ENCODE measurements around the gene SEMA3A. TPM values are rescaled to one million over a fixed set of nuclear protein-coding genes. Genes with fewer than 3 reads are reported as not detected.

SEMA3A gene
- total and polyA plus RNA-seq, 3 donors from 2014 or later, result 1.4 to 3.9 (median 2.0) TPM

DNA sequence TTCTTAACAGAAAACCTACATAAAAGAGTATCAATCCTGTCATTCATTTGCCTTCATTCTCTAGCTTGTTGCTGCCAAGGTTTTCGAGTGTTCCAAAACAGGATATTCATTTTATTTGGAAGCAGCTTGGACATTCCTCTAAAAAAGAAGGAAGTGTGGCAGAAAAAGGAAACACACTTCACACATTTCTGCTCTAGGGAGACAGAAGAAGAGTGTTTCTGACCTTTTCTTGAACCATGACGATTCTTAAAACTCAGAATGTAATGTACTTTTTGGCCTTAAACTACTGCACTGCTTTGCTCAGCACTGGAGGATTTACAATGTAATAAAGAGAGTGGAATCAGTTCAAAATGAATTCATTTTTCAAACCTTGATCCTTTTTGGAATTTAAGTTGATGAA lies 81.3 kb downstream of the SEMA3A start:
- Histone ChIP-seq H3K27ac (no peak overlapping the region), H3K4me1 (no peaks in the 10 kb centered on the region), H3K9me3 (no peaks in the 10 kb centered on the region), H3K36me3 (ENCODE audit: low read depth, missing control alignments) (no peaks in the 10 kb centered on the region), H3K27me3 (no peaks in the 10 kb centered on the region), H3K4me3 (no peak overlapping the region)
- no peak for DNase-seq
- intact Hi-C loops (cut with DNase I; ENCODE audit: low total_unique reads), result no loop called here
- TF ChIP-seq, protein P1, sequence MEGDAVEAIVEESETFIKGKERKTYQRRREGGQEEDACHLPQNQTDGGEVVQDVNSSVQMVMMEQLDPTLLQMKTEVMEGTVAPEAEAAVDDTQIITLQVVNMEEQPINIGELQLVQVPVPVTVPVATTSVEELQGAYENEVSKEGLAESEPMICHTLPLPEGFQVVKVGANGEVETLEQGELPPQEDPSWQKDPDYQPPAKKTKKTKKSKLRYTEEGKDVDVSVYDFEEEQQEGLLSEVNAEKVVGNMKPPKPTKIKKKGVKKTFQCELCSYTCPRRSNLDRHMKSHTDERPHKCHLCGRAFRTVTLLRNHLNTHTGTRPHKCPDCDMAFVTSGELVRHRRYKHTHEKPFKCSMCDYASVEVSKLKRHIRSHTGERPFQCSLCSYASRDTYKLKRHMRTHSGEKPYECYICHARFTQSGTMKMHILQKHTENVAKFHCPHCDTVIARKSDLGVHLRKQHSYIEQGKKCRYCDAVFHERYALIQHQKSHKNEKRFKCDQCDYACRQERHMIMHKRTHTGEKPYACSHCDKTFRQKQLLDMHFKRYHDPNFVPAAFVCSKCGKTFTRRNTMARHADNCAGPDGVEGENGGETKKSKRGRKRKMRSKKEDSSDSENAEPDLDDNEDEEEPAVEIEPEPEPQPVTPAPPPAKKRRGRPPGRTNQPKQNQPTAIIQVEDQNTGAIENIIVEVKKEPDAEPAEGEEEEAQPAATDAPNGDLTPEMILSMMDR (IDR thresholded peaks at IDR 0.05), result no peak
- no peak for TF ChIP-seq POLR2A (IDR thresholded peaks at IDR 0.05)
- 38 to 45% methylated on average over 2 of the region's 2 CpGs for WGBS, 2 donors

DNA sequence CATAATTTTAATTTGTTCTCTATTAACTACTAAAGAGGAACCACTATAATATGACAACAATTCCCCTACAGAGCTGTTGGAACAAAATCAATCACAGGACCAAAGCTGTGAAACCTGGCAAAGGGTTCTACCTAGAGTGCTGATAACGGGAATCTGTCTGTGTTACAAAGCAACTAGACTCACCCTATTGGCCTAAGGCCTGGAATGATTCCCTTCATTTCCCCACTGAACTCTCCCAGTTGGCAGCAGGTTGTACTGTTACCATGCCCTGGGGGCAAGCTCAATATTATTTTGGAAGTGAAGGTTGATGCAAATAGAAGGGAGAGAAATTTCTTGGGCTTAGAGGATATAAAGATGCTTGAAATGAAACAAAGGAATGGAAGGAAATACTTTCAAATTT lies 81.8 kb downstream of the SEMA3A start:
- intact Hi-C loops (cut with DNase I; ENCODE audit: low total_unique reads), result no loop called here
- WGBS, 2 donors, result 22 to 55% methylated on average over 1 of the region's 1 CpG
- Histone ChIP-seq H3K36me3 (ENCODE audit: low read depth, missing control alignments) (no peaks in the 10 kb centered on the region), H3K27me3 (no peaks in the 10 kb centered on the region), H3K9me3 (no peaks in the 10 kb centered on the region), H3K4me1 (no peaks in the 10 kb centered on the region), H3K27ac (no peak overlapping the region), H3K4me3 (no peak overlapping the region)
- no peak for TF ChIP-seq POLR2A (IDR thresholded peaks at IDR 0.05)
- TF ChIP-seq, protein P1 (IDR thresholded peaks at IDR 0.05), result no peak
- no peak for DNase-seq

DNA sequence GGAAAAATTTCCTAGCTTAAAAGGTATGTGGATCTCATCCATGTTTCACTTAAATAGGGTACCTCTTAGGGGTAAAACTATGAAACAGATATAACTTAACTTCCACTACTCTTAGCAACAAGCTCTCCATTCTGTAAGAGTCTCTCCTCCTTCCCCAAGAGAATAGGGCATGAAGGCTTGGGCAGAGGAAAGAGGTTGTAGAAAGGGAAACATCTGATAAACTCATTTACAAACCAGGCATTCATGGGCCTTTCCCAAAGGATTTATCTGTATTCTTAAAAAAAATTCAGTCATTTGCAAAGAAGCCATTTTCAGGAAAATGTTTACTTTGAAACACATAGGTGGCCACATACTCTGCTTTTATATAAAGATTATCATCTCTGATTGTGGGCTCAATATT lies 82.7 kb downstream of the SEMA3A start:
- Histone ChIP-seq H3K4me3 (no peak overlapping the region), H3K27ac (no peak overlapping the region)

GRCh38 chr7:84110400-84110799 lies 84.2 kb downstream of the SEMA3A start:
- WGBS, 2 donors, result 90 to 91% methylated on average over 3 of the region's 3 CpGs
- Histone ChIP-seq H3K4me3 (no peak overlapping the region), H3K9me3 (no peaks in the 10 kb centered on the region), H3K4me1 (no peaks in the 10 kb centered on the region), H3K36me3 (ENCODE audit: low read depth, missing control alignments) (no peaks in the 10 kb centered on the region), H3K27me3 (no peaks in the 10 kb centered on the region), H3K27ac (no peak overlapping the region)
- intact Hi-C loops (cut with DNase I; ENCODE audit: low total_unique reads), result no loop called here
- no peak for DNase-seq
- no peak for TF ChIP-seq POLR2A (IDR thresholded peaks at IDR 0.05)
- TF ChIP-seq, protein P1 (IDR thresholded peaks at IDR 0.05), result no peak

More for the DNA sequence above, 82.7 kb downstream of the SEMA3A start:
- H3K4me1 ChIP-seq, result no peaks in the 10 kb centered on the region
- H3K27me3 ChIP-seq, result no peaks in the 10 kb centered on the region
- DNase-seq, result no peak
- TF ChIP-seq, protein P1 (IDR thresholded peaks at IDR 0.05), result no peak
- no peak for TF ChIP-seq POLR2A (IDR thresholded peaks at IDR 0.05)
- intact Hi-C loops (cut with DNase I; ENCODE audit: low total_unique reads), result no loop called here
- H3K36me3 ChIP-seq (ENCODE audit: low read depth, missing control alignments), result no peaks in the 10 kb centered on the region
- no peaks in the 10 kb centered on the region for H3K9me3 ChIP-seq

DNA sequence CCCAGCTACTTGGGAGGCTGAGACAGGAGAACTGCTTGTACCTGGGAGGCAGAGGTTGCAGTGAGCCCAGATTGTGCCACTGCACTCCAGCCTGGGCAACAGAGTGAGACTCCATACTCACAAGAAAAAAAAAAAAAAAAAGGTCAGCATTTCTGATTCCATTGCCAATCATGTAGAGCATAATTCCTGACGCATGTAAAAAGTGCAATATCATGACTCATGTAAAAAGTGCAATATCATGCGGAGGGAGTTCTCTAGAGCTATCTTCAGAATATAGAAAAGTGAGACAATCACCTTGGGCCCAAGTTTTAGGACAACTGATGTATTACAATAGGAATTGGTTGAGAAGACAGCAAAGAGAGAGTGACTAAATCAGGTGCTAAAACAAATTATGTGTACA lies 85.8 kb downstream of the SEMA3A start:
- no peak overlapping the region for H3K27ac ChIP-seq
- H3K27me3 ChIP-seq, result no peaks in the 10 kb centered on the region
- no peaks in the 10 kb centered on the region for H3K9me3 ChIP-seq
- intact Hi-C loops (cut with DNase I; ENCODE audit: low total_unique reads), result no loop called here
- H3K4me1 ChIP-seq, result no peaks in the 10 kb centered on the region
- no peak overlapping the region for H3K4me3 ChIP-seq
- TF ChIP-seq, protein P1 (IDR thresholded peaks at IDR 0.05), result no peak
- TF ChIP-seq POLR2A (IDR thresholded peaks at IDR 0.05), result no peak
- H3K36me3 ChIP-seq (ENCODE audit: low read depth, missing control alignments), result no peaks in the 10 kb centered on the region
- 49 to 93% methylated on average over 2 of the region's 2 CpGs for WGBS, 2 donors
- DNase-seq, result no peak
